Karpas-422 (cell line): ENCODE measurements around the gene SRRM5. TPM values are rescaled to one million over a fixed set of nuclear protein-coding genes. Genes with fewer than 3 reads are reported as not detected.
"Not testable (repeated sequence)": the region's sequence is repeated elsewhere in the genome, so short reads cannot be mapped to it uniquely, and the experiment has no call there.

ENCODE experiments used
- DNase-seq: peaks from one replicate; pipeline ENCODE4 v3.0.0-alpha.2; 2015
- H2AFZ ChIP-seq: fragments of 200-600 bp; sonication (generic); 2 replicates; pipeline ENCODE4 v1.6.1; 2014; ENCODE audit warnings: antibody characterized with exemption, low read length, mixed read lengths
- H3K27ac ChIP-seq: fragments of 200-600 bp; sonication (generic); 2 replicates; pipeline ENCODE4 v1.5.1; 2014; ENCODE audit warnings: mild to moderate bottlenecking, low read length, moderate library complexity
- H3K27me3 ChIP-seq: fragments of 200-600 bp; sonication (generic); 2 replicates; pipeline ENCODE4 v1.6.1; 2014; ENCODE audit warnings: low read length, mixed read lengths
- H3K36me3 ChIP-seq: fragments of 200-600 bp; sonication (generic); 2 replicates; pipeline ENCODE4 v1.6.1; 2014; ENCODE audit warnings: low read length, mixed read lengths; ENCODE audit not compliant: insufficient read depth
- H3K4me1 ChIP-seq: fragments of 200-600 bp; sonication (generic); 2 replicates; pipeline ENCODE4 v1.6.1; 2014; ENCODE audit warnings: mild to moderate bottlenecking, low read length, mixed read lengths
- H3K4me2 ChIP-seq: fragments of 200-600 bp; sonication (generic); 2 replicates; pipeline ENCODE4 v1.6.1; 2014; ENCODE audit warnings: low read length, low read depth, mild to moderate bottlenecking; ENCODE audit not compliant: poor library complexity, severe bottlenecking
- H3K4me3 ChIP-seq: fragments of 200-600 bp; sonication (generic); 2 replicates; pipeline ENCODE4 v1.5.1; 2014; ENCODE audit warnings: mild to moderate bottlenecking, antibody characterized with exemption, low read length, mixed read lengths
- H3K79me2 ChIP-seq: fragments of 200-600 bp; sonication (generic); 2 replicates; pipeline ENCODE4 v1.6.1; 2014; ENCODE audit warnings: mild to moderate bottlenecking, low read length, mixed read lengths
- H3K9ac ChIP-seq: fragments of 200-600 bp; sonication (generic); 2 replicates; pipeline ENCODE4 v1.6.0; 2014; ENCODE audit warnings: low read length
- H3K9me2 ChIP-seq: fragments of 200-600 bp; sonication (generic), shearing (Covaris generic); replicated peaks from 2 replicates; pipeline ENCODE4 v1.6.0; 2014; ENCODE audit warnings: mild to moderate bottlenecking, low read length, moderate library complexity; ENCODE audit not compliant: insufficient read depth
- H3K9me3 ChIP-seq: fragments of 300-700, 200-600 bp; sonication (generic); 2 replicates; pipeline ENCODE4 v1.6.1; 2014; ENCODE audit warnings: low read length, mixed read lengths
- H4K20me1 ChIP-seq: fragments of 200-600 bp; sonication (generic); 2 replicates; pipeline ENCODE4 v1.6.1; 2014; ENCODE audit warnings: mild to moderate bottlenecking, antibody characterized with exemption, low read length, low read depth; ENCODE audit not compliant: insufficient read depth
- total RNA-seq: library from RNA; depleted of rRNA; stranded (reverse); fragments of >200 nt; shearing (Covaris generic); gene quantifications from 2 replicates; pipeline ENCODE4 v1.2.3, GENCODE V29; 2014; ENCODE audit warnings: low replicate concordance

SRRM5 gene
- total RNA-seq, 1 experiment from 2014 or later, result not detected

GRCh38 chr19:43641333-43641732 lies 29.4 kb downstream of the SRRM5 start:
- no peak overlapping the region for H2AFZ ChIP-seq
- H3K79me2 ChIP-seq, result no peaks in the 10 kb centered on the region
- H3K36me3 ChIP-seq, result no peaks in the 10 kb centered on the region
- H3K4me3 ChIP-seq, result no peak overlapping the region
- H3K4me1 ChIP-seq, result no peaks in the 10 kb centered on the region
- no peaks in the 10 kb centered on the region for H3K27me3 ChIP-seq
- no peak for DNase-seq
- no peak overlapping the region for H3K4me2 ChIP-seq
- H3K9me3 ChIP-seq, result no peaks in the 10 kb centered on the region
- H4K20me1 ChIP-seq, result no peaks in the 10 kb centered on the region
- no peak overlapping the region for H3K9ac ChIP-seq
- no peak overlapping the region for H3K27ac ChIP-seq
- H3K9me2 ChIP-seq, result no peaks in the 10 kb centered on the region

DNA sequence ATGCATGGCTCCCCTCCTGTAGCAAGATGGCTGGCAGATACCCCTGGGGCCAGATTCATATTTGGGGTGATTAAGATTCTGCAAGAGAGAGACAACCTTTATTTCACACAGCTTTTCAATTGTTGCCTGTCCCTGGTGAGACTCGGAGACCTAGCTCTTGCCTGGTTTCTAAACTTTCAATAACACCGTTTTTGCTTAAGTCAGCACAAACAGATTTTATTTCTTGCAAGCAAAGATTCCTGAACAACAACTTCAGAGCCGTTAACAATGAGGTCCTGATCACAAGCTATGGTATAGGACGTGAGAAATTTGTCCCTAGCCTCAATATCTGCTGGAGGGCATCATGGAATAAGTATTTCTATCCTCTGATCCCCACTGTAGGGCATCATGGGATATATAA lies 30.6 kb downstream of the SRRM5 start:
- Histone ChIP-seq H3K4me2 (no peak overlapping the region), H3K79me2 (no peaks in the 10 kb centered on the region), H3K27ac (no peak overlapping the region), H4K20me1 (no peaks in the 10 kb centered on the region), H3K9me3 (no peaks in the 10 kb centered on the region), H3K27me3 (no peaks in the 10 kb centered on the region), H2AFZ (no peak overlapping the region), H3K9ac (no peak overlapping the region), H3K4me3 (no peak overlapping the region), H3K36me3 (no peaks in the 10 kb centered on the region), H3K9me2 (no peaks in the 10 kb centered on the region), H3K4me1 (no peaks in the 10 kb centered on the region)
- no peak for DNase-seq

GRCh38 chr19:43643326-43643725 lies 31.4 kb downstream of the SRRM5 start:
- no peaks in the 10 kb centered on the region for H3K4me1 ChIP-seq
- DNase-seq, result no peak
- H3K36me3 ChIP-seq, result no peaks in the 10 kb centered on the region
- H3K79me2 ChIP-seq, result no peaks in the 10 kb centered on the region
- H3K4me3 ChIP-seq, result no peak overlapping the region
- H3K9me2 ChIP-seq, result no peaks in the 10 kb centered on the region
- H3K27me3 ChIP-seq, result no peaks in the 10 kb centered on the region
- no peak overlapping the region for H3K27ac ChIP-seq
- H2AFZ ChIP-seq, result no peak overlapping the region
- H3K4me2 ChIP-seq, result no peak overlapping the region
- H4K20me1 ChIP-seq, result no peaks in the 10 kb centered on the region
- H3K9ac ChIP-seq, result no peak overlapping the region
- H3K9me3 ChIP-seq, result no peaks in the 10 kb centered on the region

DNA sequence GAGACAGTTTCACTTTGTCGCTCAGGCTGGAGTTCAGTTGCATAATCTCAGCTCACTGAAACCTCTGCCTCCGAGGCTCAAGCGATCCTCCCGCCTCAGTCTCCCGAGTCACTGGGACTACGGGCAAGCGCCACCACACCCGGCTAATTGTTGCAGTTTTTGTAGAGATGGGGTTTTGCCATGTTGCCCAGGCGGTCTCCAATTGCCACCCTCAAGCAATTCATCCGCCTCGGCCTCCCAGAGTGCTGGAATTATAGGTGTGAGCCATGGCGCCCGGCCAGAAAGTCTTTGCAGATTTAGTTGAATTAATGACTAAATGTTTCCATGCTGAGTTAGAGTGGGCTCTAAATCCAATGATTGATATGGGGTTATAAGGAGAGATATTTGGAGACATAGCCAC lies 32.3 kb downstream of the SRRM5 start:
- Histone ChIP-seq H2AFZ (no peak overlapping the region), H3K9me3 (no peaks in the 10 kb centered on the region), H3K9ac (no peak overlapping the region), H4K20me1 (no peaks in the 10 kb centered on the region), H3K27ac (no peak overlapping the region), H3K79me2 (no peaks in the 10 kb centered on the region), H3K4me1 (no peaks in the 10 kb centered on the region), H3K4me2 (no peak overlapping the region), H3K4me3 (no peak overlapping the region), H3K27me3 (no peaks in the 10 kb centered on the region), H3K9me2 (no peaks in the 10 kb centered on the region), H3K36me3 (no peaks in the 10 kb centered on the region)
- no peak for DNase-seq

DNA sequence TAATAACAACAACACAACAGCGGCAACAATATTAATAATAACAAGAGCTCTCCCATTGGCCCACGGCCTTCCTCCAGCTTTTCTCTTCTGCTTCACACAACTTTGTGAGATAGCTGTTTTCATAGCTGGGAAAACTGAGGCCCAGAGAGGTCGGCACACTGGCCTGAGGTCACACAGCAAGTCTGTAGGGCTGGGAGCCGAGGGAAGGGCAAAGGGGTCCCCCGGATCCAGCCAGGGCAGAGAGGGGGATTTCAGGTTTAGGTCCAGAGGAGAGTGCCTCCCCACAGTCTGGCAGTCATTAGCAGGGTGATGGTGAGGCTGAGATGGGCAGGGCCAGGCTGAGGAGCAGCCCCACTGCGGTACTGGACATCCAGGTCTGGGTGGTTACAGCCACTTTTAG lies 36.7 kb downstream of the SRRM5 start:
- Histone ChIP-seq H3K9me2 (no peaks in the 10 kb centered on the region), H3K36me3 (no peaks in the 10 kb centered on the region), H3K4me3 (no peak overlapping the region), H3K79me2 (no peaks in the 10 kb centered on the region), H3K9ac (no peak overlapping the region), H2AFZ (no peak overlapping the region), H3K27me3 (no peaks in the 10 kb centered on the region), H3K4me1 (no peaks in the 10 kb centered on the region), H3K9me3 (no peaks in the 10 kb centered on the region), H3K4me2 (no peak overlapping the region), H3K27ac (no peak overlapping the region), H4K20me1 (no peaks in the 10 kb centered on the region)
- no peak for DNase-seq

GRCh38 chr19:43649514-43649913 lies 37.6 kb downstream of the SRRM5 start:
- Histone ChIP-seq H3K27me3 (no peaks in the 10 kb centered on the region), H3K9me3 (no peaks in the 10 kb centered on the region), H3K36me3 (no peaks in the 10 kb centered on the region), H3K27ac (no peak overlapping the region), H4K20me1 (no peaks in the 10 kb centered on the region), H3K79me2 (no peaks in the 10 kb centered on the region), H3K4me2 (no peak overlapping the region), H3K9me2 (no peaks in the 10 kb centered on the region), H2AFZ (no peak overlapping the region), H3K9ac (no peak overlapping the region), H3K4me1 (no peaks in the 10 kb centered on the region), H3K4me3 (no peak overlapping the region)
- no peak for DNase-seq

- H3K36me3 ChIP-seq, H3K4me2 ChIP-seq, H3K4me3 ChIP-seq, H3K9ac ChIP-seq, H3K79me2 ChIP-seq, DNase-seq, H3K27me3 ChIP-seq, H3K27ac ChIP-seq, H2AFZ ChIP-seq, H4K20me1 ChIP-seq, H3K9me2 ChIP-seq, H3K9me3 ChIP-seq, H3K4me1 ChIP-seq: not testable (repeated sequence)
Observed at GRCh38 chr19:43650276-43650675, 38.4 kb downstream of the SRRM5 start.

DNA sequence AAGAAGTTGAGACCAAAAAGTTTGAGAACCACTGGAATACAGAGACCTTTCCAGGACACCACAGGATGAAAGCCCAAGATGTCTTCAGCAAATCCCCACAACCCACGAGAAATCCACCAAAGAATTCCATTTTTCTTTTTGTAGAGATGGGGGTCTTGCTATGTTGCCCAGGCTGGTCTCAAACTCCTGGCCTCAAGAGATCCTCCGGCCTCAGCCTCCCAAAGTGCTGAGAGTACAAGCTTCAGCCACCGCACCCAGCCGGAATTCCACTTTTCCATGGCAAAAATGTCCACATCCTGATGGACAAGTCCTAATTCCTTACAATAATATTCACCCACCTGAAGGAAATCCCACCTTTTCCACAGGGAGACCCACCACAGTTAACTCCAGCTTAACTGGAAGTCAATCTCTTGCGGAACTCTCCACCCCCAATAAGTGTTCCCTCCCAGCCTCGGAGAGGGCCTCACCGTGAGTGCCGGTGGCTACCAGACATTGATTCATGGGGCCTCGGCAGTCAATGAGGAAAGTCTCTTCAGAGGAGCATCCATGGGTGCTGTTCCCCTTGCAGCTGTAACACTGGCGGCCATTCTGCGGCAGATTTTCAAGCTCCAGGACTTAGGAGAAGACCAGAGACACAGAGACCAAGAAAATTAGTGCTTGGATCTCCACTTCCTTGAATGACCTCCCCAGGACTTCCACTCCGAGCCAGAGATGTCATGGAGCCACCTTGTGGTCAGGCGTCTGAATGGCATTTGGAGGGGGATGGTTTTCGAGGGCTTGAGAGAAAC lies 40.1 kb downstream of the SRRM5 start:
- peak; percentile 87 for DNase-seq
- Histone ChIP-seq H3K4me1 (no peaks in the 10 kb centered on the region), H3K9ac (no peak overlapping the region), H3K27me3 (no peaks in the 10 kb centered on the region), H3K9me3 (no peaks in the 10 kb centered on the region), H3K27ac (no peak overlapping the region), H3K4me2 (no peak overlapping the region), H3K79me2 (no peaks in the 10 kb centered on the region), H2AFZ (peak overlapping the region; percentile 59; the same call in 1 of the 2 replicates), H3K4me3 (no peak overlapping the region), H3K9me2 (no peaks in the 10 kb centered on the region), H4K20me1 (no peaks in the 10 kb centered on the region), H3K36me3 (no peaks in the 10 kb centered on the region)
